Measurements from ENCODE around the gene KRT86. TPM values are rescaled to one million over a fixed set of nuclear protein-coding genes. Genes with fewer than 3 reads are reported as not detected.

Gene KRT86
- total RNA-seq, 1 donor from 2014 or later: not detected

DNA sequence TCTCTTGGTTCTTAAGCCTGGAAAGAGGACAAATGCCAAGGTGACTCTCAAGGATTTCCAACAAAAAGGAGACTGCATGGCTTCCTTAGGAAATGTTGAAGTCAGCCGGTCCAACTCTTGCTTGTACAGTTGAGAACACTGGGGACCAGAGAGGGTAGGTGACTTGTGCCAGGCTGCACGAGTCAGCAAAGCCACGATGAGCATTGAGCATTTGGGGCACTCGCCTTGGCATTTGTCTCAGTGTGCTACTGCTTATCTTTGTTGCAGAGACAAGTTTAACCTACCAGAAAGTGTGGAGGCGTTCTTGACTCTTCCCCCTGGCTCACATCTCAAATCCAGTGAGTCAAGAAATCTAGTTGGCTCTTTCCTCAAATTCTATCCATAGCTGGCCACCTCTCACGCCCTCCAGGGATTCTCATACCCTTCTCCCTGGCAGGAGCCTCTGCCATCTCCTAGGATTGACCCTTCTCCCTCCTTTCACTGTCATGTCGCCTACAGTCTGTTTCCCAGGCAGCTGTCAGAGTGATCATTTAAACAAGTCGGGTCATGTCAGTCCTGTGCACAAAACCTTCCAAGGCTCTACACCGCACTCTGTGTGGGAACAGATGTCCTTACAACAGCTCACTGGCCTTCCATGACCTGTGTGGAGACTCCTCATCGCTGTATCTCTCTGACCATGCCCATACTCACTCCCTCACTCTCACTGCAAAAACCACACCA lies 64.0 kb downstream of the KRT86 start:
- Histone ChIP-seq H2AFZ (replicated peaks) (no peak overlapping the region), H3F3A (ENCODE audit: low read depth) (no peaks in the 10 kb centered on the region), H3K36me3 (no peaks in the 10 kb centered on the region), H3K9ac (no peak overlapping the region), H3K27me3 (no peaks in the 10 kb centered on the region), H4K20me1 (ENCODE audit: low read depth) (no peaks in the 10 kb centered on the region), H3K79me2 (ENCODE audit: low read depth) (no peaks in the 10 kb centered on the region), H3K9me3 (ENCODE audit: low read depth) (no peaks in the 10 kb centered on the region), H3K4me1 (no peaks in the 10 kb centered on the region), H3K27ac (no peak overlapping the region), H3K4me3 (no peak overlapping the region), H3K4me2 (no peak overlapping the region)
- H3K36me3 Mint-ChIP-seq: no peaks in the 10 kb centered on the region
- H3K4me3 Mint-ChIP-seq: no peak overlapping the region
- no peak for DNase-seq (ENCODE audit: low spot score)
- peaks cover 13% of the 10 kb centered on the region for H3K27me3 Mint-ChIP-seq (ENCODE audit: insufficient read depth, low read depth)
- H3K27ac Mint-ChIP-seq: no peak overlapping the region
- TF ChIP-seq, protein P1, sequence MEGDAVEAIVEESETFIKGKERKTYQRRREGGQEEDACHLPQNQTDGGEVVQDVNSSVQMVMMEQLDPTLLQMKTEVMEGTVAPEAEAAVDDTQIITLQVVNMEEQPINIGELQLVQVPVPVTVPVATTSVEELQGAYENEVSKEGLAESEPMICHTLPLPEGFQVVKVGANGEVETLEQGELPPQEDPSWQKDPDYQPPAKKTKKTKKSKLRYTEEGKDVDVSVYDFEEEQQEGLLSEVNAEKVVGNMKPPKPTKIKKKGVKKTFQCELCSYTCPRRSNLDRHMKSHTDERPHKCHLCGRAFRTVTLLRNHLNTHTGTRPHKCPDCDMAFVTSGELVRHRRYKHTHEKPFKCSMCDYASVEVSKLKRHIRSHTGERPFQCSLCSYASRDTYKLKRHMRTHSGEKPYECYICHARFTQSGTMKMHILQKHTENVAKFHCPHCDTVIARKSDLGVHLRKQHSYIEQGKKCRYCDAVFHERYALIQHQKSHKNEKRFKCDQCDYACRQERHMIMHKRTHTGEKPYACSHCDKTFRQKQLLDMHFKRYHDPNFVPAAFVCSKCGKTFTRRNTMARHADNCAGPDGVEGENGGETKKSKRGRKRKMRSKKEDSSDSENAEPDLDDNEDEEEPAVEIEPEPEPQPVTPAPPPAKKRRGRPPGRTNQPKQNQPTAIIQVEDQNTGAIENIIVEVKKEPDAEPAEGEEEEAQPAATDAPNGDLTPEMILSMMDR (IDR thresholded peaks at IDR 0.05): no peak
- TF ChIP-seq EZH2 (IDR thresholded peaks at IDR 0.05) (no peak), EZH2phosphoT487 (IDR thresholded peaks at IDR 0.05) (no peak)
- no peaks in the 10 kb centered on the region for H3K4me1 Mint-ChIP-seq
- peaks cover 5% of the 10 kb centered on the region for H3K9me3 Mint-ChIP-seq

DNA sequence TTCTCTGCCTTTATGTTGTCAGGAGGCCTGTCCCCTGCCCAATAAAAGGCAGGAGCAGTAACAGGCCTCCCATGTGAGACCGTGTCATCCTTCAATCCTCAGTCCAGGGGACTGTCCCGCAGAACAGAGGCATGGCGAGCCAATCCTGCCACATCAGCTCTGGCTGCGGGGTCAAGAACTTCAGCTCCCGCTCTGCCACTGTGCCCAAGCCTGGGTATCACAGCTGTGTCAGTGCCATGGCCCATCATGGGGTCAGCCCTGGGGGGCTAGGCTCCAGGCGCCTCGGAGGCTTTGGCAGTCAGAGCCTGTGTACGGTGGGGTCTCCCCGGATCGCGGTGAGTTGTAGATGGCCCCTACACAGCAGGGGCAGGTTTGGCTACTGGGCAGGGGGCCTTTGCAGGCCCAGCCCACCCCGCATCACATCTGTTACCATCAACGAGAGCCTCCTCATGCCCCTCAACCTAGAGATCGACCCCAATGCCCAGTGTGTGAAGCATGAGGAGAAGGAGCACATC lies 66.7 kb downstream of the KRT86 start:
- H3K9ac ChIP-seq: no peak overlapping the region
- no peak overlapping the region for H3K4me2 ChIP-seq
- no peak overlapping the region for H2AFZ ChIP-seq (replicated peaks)
- H3F3A ChIP-seq (ENCODE audit: low read depth): no peaks in the 10 kb centered on the region
- H3K36me3 ChIP-seq: no peaks in the 10 kb centered on the region
- no peak for DNase-seq (ENCODE audit: low spot score)
- Mint-ChIP-seq H3K4me1 (no peaks in the 10 kb centered on the region), H3K4me3 (no peak overlapping the region), H3K27me3 (ENCODE audit: insufficient read depth, low read depth) (peaks cover 10% of the 10 kb centered on the region), H3K27ac (no peak overlapping the region), H3K9me3 (peaks cover 8% of the 10 kb centered on the region), H3K36me3 (no peaks in the 10 kb centered on the region)
- H3K9me3 ChIP-seq (ENCODE audit: low read depth): no peaks in the 10 kb centered on the region
- no peaks in the 10 kb centered on the region for H4K20me1 ChIP-seq (ENCODE audit: low read depth)
- H3K79me2 ChIP-seq (ENCODE audit: low read depth): no peaks in the 10 kb centered on the region
- TF ChIP-seq EZH2phosphoT487 (IDR thresholded peaks at IDR 0.05) (no peak), EZH2 (IDR thresholded peaks at IDR 0.05) (no peak)
- TF ChIP-seq, protein P1 (IDR thresholded peaks at IDR 0.05): no peak
- no peak overlapping the region for H3K4me3 ChIP-seq
- no peak overlapping the region for H3K27ac ChIP-seq
- no peaks in the 10 kb centered on the region for H3K4me1 ChIP-seq
- H3K27me3 ChIP-seq: no peaks in the 10 kb centered on the region

DNA sequence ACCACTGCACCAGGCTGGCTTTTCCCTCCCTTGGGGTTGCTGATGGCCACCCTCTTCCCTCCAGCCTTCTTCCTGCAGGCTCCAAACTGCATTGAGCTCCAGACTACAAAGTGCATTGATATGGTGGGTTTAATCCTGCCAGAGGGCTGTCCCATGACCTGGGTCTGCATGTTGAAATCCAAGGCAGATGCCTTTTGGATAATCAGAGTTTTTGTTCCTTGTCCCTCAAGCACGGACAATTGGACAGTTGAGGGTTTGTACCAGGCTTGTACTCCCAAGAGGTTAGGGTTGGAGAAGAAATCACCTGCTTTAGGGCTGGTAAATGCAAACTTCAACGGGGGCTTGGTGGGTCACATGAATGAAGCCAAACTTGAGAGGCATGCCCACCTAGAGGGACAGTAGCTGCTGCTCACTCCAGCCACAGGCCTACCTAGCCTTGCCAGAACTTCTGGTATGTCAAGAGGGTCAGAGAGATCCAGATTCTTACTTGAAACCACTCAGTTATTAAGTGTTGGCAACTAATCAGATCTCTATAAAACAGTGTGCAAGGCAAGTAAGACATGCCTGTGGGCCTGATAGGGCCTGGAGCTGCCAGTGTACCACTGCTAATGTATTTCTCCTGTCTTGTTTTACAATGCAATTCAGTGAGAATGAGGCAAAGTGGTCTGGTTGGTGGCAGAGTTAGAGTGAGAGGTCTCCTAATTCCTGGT lies 68.5 kb downstream of the KRT86 start:
- H3F3A ChIP-seq (ENCODE audit: low read depth): no peaks in the 10 kb centered on the region
- H3K9me3 Mint-ChIP-seq: peaks cover 8% of the 10 kb centered on the region
- H3K9me3 ChIP-seq (ENCODE audit: low read depth): no peaks in the 10 kb centered on the region
- H4K20me1 ChIP-seq (ENCODE audit: low read depth): no peaks in the 10 kb centered on the region
- H3K36me3 ChIP-seq: no peaks in the 10 kb centered on the region
- H3K27ac Mint-ChIP-seq: no peak overlapping the region
- H3K27ac ChIP-seq: no peak overlapping the region
- H3K4me3 Mint-ChIP-seq: no peak overlapping the region
- H3K79me2 ChIP-seq (ENCODE audit: low read depth): no peaks in the 10 kb centered on the region
- H3K36me3 Mint-ChIP-seq: no peaks in the 10 kb centered on the region
- H3K27me3 Mint-ChIP-seq (ENCODE audit: insufficient read depth, low read depth): peaks cover 10% of the 10 kb centered on the region
- H3K27me3 ChIP-seq: no peaks in the 10 kb centered on the region
- no peak for DNase-seq (ENCODE audit: low spot score)
- TF ChIP-seq EZH2 (IDR thresholded peaks at IDR 0.05): no peak
- no peak for TF ChIP-seq EZH2phosphoT487 (IDR thresholded peaks at IDR 0.05)
- TF ChIP-seq, protein P1 (IDR thresholded peaks at IDR 0.05): no peak
- no peak overlapping the region for H3K4me2 ChIP-seq
- H3K4me1 Mint-ChIP-seq: no peaks in the 10 kb centered on the region
- no peak overlapping the region for H3K4me3 ChIP-seq
- no peak overlapping the region for H3K9ac ChIP-seq
- H2AFZ ChIP-seq (replicated peaks): no peak overlapping the region
- H3K4me1 ChIP-seq: no peaks in the 10 kb centered on the region
